Tibial artery (tissue), 4 donors: ENCODE data around the gene GABBR2.

Experiments used
- DNase-seq, 2 donors: peaks; one replicate each; pipeline ENCODE4 v3.0.0-alpha.2; 2019
- H3K27ac ChIP-seq, 2 donors: fragments of 200-600 bp; sonication (generic) in 1 of 2; 1 replicate in 1 of 2; 2 replicates in 1 of 2; pipeline ENCODE4 v1.5.1; 2018 to 2019; ENCODE audit warnings: mild to moderate bottlenecking in 1 of 2
- H3K27me3 ChIP-seq, 2 donors: fragments of 200-600 bp; sonication (generic) in 1 of 2; one replicate each; pipeline versions ENCODE4 v1.5.1 to v1.6.0; 2016 to 2019
- H3K36me3 ChIP-seq, 3 donors: fragments of 200-600 bp; sonication (generic) in 2 of 3; one replicate each; pipeline ENCODE4 v1.5.1; 2016 to 2019; ENCODE audit warnings: mild to moderate bottlenecking in 2 of 3
- H3K4me1 ChIP-seq, 4 donors: fragments of 200-600 bp; sonication (generic) in 2 of 4; 1 replicate in 3 of 4; 2 replicates in 1 of 4; pipeline ENCODE4 v1.5.1; 2016 to 2019
- H3K4me3 ChIP-seq, 2 donors: fragments of 200-600 bp; sonication (generic) in 1 of 2; 1 replicate in 1 of 2; 2 replicates in 1 of 2; pipeline ENCODE4 v1.5.1; 2018 to 2019; ENCODE audit warnings: mild to moderate bottlenecking in 2 of 2
- H3K9me3 ChIP-seq, 3 donors: fragments of 200-600 bp; sonication (generic) in 1 of 3; one replicate each; pipeline ENCODE4 v1.5.1; 2016 to 2019
- CTCF ChIP-seq, 2 experiments: fragments of 200-600 bp in 1 of 2; fragments of 450-650 bp in 1 of 2; IDR thresholded peaks; one replicate each; pipeline ENCODE4 v1.5.1; 2017 to 2019; ENCODE audit warnings: antibody characterized with exemption in 2 of 2, mild to moderate bottlenecking in 1 of 2, moderate library complexity in 1 of 2
- intact Hi-C: fragments of 100-400 bp; cut with DNase I; formaldehyde crosslinking; loops from one replicate; pipeline ENCODE4 v1.15.0; 2023; ENCODE audit warnings: low total_unique reads

Gene GABBR2

DNA sequence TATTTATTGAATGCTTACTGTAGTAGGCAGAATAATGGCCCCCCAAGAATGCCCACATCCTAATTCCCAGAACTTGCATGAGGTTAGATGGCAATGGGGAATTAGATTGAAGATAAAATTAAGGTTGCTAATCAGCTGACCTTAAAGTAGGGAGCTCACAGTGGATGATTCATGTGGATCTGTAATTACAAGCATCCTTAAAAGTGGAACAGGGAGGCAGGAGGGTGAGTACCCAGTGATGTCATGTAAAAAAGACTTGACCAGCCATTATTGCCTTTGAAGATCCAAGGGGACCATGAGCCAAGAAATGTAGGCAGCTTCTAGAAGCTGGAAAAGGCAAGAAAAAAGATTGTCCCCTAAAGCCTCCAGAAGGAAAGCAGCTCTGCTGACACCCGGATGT, 71.4 kb downstream of the GABBR2 start:
- no peaks in the 10 kb centered on the region for H3K4me1 ChIP-seq
- no peak for TF ChIP-seq CTCF (IDR thresholded peaks at IDR 0.05)

DNA sequence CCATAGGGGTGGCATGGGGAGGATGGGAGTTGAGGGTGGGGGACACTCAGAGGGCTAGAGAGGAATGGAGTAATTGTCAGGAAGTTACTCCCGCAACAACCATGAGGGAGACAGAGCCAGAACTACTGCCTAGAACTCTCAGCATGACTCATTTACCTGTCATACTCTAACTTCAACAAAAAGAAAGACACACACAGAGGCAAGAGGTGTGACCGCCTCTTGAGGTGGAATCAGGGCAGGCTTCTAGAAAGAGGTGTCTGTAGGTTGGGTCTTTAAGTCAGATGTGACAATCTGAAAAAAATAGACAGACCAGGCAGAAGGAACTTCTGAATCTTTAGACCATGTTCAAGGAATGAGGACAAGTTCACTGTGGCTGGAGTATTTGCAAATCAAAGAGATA, 73.4 kb downstream of the GABBR2 start:
- Histone ChIP-seq H3K4me3 (no peak overlapping the region), H3K27ac (no peak overlapping the region), H3K9me3 (no peaks in the 10 kb centered on the region), H3K4me1 (no peaks in the 10 kb centered on the region), H3K36me3 (no peaks in the 10 kb centered on the region), H3K27me3 (peaks cover 0 to 2% of the 10 kb centered on the region in 2 donors)
- DNase-seq: no peak
- intact Hi-C loops: no loop called here
- no peak for TF ChIP-seq CTCF (IDR thresholded peaks at IDR 0.05)

More for the DNA sequence above, 71.4 kb downstream of the GABBR2 start:
- intact Hi-C loops: no loop called here
- Histone ChIP-seq H3K27ac (no peak overlapping the region), H3K27me3 (peaks cover 0 to 6% of the 10 kb centered on the region in 2 donors), H3K36me3 (no peaks in the 10 kb centered on the region), H3K4me3 (no peak overlapping the region), H3K9me3 (no peaks in the 10 kb centered on the region)
- DNase-seq: no peak

- DNase-seq: no peak
- Histone ChIP-seq H3K9me3 (no peaks in the 10 kb centered on the region), H3K36me3 (no peaks in the 10 kb centered on the region), H3K27me3 (no peaks in the 10 kb centered on the region), H3K4me1 (no peaks in the 10 kb centered on the region), H3K4me3 (no peak overlapping the region), H3K27ac (no peak overlapping the region)
- intact Hi-C loops: no loop called here
- TF ChIP-seq CTCF (IDR thresholded peaks at IDR 0.05): no peak
Observed at GRCh38 chr9:98634685-98635336, 73.9 kb downstream of the GABBR2 start.

DNA sequence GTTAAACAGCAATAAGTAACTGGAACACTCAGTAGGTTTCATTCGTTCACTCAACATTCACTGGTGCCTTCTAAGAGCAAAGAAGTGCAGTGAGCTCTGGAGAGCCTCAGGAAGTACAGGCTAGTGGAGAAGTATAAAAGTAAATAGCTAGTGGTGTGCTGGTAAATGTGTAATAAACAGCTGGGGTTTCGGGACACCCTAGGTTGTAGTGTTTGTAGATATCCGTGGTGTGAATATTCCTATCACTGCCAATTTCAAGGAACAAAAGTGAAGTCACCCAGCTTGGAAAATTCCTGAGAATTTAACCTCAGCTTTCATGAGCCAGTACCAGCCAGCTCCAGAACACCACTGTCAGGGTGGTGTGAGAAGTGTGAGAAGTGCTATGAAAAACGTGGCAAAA, 75.9 kb downstream of the GABBR2 start:
- intact Hi-C loops: no loop called here
- Histone ChIP-seq H3K9me3 (no peaks in the 10 kb centered on the region), H3K4me1 (no peaks in the 10 kb centered on the region), H3K27me3 (peaks cover 0 to 3% of the 10 kb centered on the region in 2 donors), H3K27ac (no peak overlapping the region), H3K4me3 (no peak overlapping the region), H3K36me3 (no peaks in the 10 kb centered on the region)
- no peak for TF ChIP-seq CTCF (IDR thresholded peaks at IDR 0.05)
- DNase-seq: no peak

GRCh38 chr9:98627296-98627695, 81.4 kb downstream of the GABBR2 start:
- DNase-seq: no peak
- H3K4me1 ChIP-seq: no peaks in the 10 kb centered on the region
- intact Hi-C loops: no loop called here
- H3K36me3 ChIP-seq: no peaks in the 10 kb centered on the region
- peaks cover 0 to 11% of the 10 kb centered on the region in 2 donors for H3K27me3 ChIP-seq
- no peak overlapping the region for H3K27ac ChIP-seq
- no peak overlapping the region for H3K4me3 ChIP-seq
- TF ChIP-seq CTCF (IDR thresholded peaks at IDR 0.05): no peak
- H3K9me3 ChIP-seq: no peaks in the 10 kb centered on the region

DNA sequence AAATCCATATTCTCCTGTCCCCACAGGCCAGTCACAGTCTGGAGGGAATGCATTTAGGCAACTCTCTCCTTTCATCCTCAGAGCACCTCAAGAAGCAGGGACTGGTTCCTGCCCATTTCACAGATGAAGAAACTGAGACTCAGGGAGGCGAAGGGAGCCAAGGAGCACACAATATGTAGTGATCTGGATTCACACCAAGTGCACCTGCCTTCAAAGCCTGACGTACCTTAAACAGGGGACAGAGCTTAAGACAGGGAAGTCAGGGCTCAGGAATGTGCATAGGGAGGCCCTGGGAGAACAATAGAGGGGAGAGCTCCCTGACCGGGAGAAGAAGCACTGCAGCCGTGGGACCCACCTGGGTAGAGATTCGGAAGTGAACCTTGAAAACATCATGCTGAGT, 83.0 kb downstream of the GABBR2 start:
- TF ChIP-seq CTCF (IDR thresholded peaks at IDR 0.05): no peak
- Histone ChIP-seq H3K36me3 (no peaks in the 10 kb centered on the region), H3K27me3 (peaks cover 0 to 14% of the 10 kb centered on the region in 2 donors), H3K4me1 (no peaks in the 10 kb centered on the region), H3K4me3 (no peak overlapping the region), H3K27ac (no peak overlapping the region), H3K9me3 (no peaks in the 10 kb centered on the region)
- intact Hi-C loops: no loop called here
- DNase-seq: no peak
